GM12892 (cell line): ENCODE measurements around the gene ANKHD1.
A peak's percentile ranks its signal among the peaks of the same experiment; 100 is the strongest.
"Not testable (repeated sequence)": the region's sequence is repeated elsewhere in the genome, so short reads cannot be mapped to it uniquely, and the experiment has no call there.

Source experiments
- DNase-seq: peaks from one replicate; pipeline ENCODE4 v3.0.0; 2011; ENCODE audit not compliant: insufficient read length
- FAIRE-seq: peaks from 2 replicates; lab custom pipeline; 2011; peaks lifted over from hg19 to GRCh38; lab: Jason Lieb, UNC
- POLR2A ChIP-seq: IDR thresholded peaks from 2 replicates; pipeline ENCODE4 v1.6.1; 2011; ENCODE audit warnings: low read depth, low read length, control low read depth
- POLR2AphosphoS5 ChIP-seq: IDR thresholded peaks from 2 replicates; pipeline ENCODE4 v1.6.1; 2011; ENCODE audit warnings: low read depth, low read length, control low read depth
- TAF1 ChIP-seq: IDR thresholded peaks from 2 replicates; pipeline ENCODE4 v1.6.1; 2011; ENCODE audit warnings: low read depth, mild to moderate bottlenecking, control low read depth, low read length, borderline replicate concordance

Gene ANKHD1

DNA sequence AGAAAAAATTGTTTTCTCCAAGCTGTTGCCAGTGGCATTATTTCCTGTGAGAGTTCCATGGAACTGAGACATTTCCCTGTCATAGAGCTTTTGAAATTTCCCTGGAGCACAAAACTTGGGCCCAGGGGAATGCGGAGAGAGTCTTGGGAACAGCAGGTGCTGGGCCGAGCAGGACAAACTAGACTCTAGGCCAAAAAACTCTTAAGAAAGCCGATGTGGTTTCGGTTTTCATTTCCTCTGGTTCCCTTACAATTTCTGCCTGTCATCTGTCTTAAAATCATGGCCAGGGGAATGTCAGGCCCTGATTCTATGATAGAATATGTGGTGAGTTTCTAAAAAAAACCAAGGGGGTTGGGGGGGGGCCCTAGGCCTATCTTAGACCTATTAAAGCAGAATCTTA, 167.6 kb downstream of the ANKHD1 start:
- peak; percentile 44 for FAIRE-seq
- no peak for TF ChIP-seq POLR2A
- TF ChIP-seq POLR2AphosphoS5, result no peak

DNA sequence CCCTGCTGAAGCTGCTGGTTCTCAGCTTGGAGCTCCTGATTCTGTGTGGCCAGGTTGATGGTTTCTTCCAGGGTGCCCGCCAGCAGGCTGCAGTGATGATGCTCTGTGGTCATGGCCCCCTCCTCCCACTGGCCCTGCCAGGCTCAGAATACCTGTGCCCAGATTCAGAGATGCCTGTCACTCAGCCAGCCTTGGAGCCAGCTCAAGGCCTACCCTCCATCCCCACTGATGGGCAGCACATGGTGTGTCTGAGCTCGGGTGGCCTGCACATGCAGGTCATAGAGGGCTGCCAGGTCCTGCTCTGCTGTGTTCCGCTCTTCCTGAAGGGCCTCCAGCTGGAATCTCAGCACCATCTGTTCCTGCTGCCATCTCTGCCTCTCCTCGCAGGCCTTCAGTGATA, 168.4 kb downstream of the ANKHD1 start:
- FAIRE-seq (peak; percentile 27), DNase-seq (no peak)
- TF ChIP-seq TAF1 (no peak), POLR2A (no peak), POLR2AphosphoS5 (no peak; the same call in 1 of the 2 replicates)

More for the DNA sequence above, 167.6 kb downstream of the ANKHD1 start:
- DNase-seq, result no peak

DNA sequence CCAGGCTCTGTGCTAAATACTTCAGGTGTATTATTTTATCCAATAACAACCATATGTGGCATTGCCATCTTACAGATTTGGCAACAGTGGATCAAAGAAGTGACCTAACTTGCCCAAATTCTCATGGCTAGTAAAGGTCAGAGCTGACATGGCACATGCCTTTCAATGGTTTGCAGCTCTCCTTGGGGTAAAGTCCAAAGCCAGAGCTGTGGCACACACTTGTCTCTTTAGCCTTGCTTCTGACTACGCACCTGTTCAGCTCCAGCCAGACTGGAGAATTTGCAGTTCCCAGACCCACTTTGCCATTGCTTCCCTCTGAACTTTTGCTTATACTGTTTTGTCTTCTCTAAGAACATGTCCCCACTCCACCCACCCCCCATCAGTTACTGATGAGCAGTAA, 168.9 kb downstream of the ANKHD1 start:
- DNase-seq (no peak), FAIRE-seq (no peak)
- TF ChIP-seq POLR2AphosphoS5 (0 out of 2 replicates have a peak, but pooled peaks have one; percentile 7), POLR2A (no peak)

DNA sequence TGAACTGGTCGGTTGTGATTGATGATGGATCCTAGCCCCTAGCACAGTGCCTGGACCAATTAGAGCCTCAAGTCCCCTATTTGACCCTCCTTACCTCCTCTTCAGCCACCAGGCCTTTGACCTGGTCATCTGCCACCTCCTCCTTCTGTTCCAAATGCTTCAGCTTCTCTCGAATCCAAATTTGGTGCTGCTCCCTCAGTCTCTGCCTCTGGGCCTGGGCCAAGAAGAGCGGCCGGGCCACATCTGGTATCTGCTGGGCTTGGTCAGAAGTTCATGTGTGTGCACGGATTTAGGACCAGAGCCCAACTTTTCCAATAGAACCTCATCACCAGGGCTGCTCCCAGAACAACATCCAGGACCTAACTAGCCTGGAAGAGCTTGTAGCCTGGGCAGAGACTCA, 169.5 kb downstream of the ANKHD1 start:
- DNase-seq (no peak), FAIRE-seq (no peak)
- no peak for TF ChIP-seq POLR2AphosphoS5
- no peak for TF ChIP-seq POLR2A
- no peak for TF ChIP-seq TAF1

DNA sequence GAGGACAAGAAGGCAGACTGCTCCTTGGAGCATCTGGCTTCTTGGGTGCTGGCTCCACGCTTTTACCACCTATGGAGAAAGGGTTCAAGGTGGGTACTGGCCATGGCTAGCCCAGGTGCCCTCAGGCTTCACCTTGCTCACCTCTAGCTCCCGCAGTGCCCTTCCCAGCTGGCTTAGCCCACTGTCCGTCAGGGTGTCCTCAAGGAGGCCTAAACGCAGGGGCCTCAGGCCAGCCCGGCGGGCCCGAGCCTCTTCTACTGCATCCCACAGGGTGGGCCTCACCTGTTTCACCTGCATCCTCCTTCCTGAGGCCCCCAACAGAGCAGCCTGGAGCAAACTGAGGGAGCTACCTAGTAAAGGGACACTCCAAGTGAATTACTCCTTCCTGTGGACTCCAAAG, 172.1 kb downstream of the ANKHD1 start:
- FAIRE-seq (no peak), DNase-seq (no peak)

DNA sequence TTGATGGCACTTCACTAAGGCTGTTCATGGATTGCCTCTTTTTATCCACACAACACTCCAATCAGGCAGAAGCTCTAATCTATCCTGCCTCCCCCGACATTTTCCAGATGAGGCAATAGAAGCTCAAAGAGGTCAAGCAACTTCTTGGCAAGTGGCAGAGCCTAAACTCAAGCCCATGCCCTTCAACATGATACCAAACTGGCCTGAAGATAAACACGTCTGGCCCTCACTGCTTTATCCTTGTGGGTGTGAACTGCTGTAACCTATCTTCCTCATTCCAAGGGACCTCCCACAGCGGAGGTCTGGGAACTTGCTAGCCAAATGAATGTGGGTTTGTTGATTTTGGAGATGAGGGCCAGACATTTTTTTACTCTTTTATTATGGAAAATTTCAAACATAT, 172.5 kb downstream of the ANKHD1 start:
- FAIRE-seq, result no peak
- DNase-seq, result no peak

More for the DNA sequence above, 172.1 kb downstream of the ANKHD1 start:
- TF ChIP-seq POLR2A (no peak), TAF1 (no peak), POLR2AphosphoS5 (no peak)

DNA sequence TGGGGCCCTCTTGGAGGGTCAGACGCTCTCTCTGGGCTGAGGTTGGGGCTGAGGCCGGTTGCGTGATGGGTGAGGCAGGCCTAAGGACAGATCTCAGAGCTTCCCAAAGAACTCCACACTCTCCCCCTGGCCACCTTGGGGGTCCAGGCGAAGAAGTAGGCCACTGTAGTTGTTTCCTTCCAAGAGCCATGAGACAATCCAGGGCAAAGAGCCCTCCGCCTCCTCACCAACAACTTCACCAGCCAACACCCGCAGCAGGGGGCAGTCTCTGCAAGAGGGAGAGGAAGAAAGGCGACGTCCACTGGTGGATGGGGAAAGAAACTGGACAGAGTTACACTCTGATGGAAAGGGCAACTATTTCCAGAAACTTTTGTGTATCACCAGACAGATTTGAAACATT, 173.7 kb downstream of the ANKHD1 start:
- DNase-seq, result no peak
- FAIRE-seq, result no peak
- TF ChIP-seq POLR2AphosphoS5, result no peak
- TF ChIP-seq TAF1, result no peak
- no peak for TF ChIP-seq POLR2A

More for the DNA sequence above, 172.5 kb downstream of the ANKHD1 start:
- no peak for TF ChIP-seq POLR2AphosphoS5
- TF ChIP-seq TAF1, result no peak
- TF ChIP-seq POLR2A, result no peak

DNA sequence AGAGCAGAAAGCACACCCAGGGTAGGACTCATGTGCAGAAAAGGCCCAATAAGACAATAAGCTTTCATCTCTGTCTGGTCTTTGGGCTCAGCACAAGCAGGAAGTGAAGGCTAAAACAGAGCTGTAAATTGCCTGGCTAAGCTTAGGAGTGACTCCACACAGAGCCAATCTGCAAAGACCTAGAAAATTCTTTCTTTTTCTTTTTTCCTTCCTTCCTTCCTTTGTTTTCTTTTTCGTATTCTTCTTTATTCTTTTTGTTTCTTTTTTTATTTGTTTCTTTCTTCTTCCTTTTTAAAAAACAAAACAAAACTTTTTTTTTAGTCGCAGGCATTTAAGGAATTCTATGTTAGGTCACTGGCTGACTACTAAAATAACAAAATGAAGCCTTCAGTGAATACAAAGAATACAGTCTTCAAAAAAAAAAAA, 175.2 kb downstream of the ANKHD1 start:
- FAIRE-seq (no peak), DNase-seq (no peak)
- no peak for TF ChIP-seq TAF1
- TF ChIP-seq POLR2AphosphoS5, result no peak
- TF ChIP-seq POLR2A, result no peak

DNA sequence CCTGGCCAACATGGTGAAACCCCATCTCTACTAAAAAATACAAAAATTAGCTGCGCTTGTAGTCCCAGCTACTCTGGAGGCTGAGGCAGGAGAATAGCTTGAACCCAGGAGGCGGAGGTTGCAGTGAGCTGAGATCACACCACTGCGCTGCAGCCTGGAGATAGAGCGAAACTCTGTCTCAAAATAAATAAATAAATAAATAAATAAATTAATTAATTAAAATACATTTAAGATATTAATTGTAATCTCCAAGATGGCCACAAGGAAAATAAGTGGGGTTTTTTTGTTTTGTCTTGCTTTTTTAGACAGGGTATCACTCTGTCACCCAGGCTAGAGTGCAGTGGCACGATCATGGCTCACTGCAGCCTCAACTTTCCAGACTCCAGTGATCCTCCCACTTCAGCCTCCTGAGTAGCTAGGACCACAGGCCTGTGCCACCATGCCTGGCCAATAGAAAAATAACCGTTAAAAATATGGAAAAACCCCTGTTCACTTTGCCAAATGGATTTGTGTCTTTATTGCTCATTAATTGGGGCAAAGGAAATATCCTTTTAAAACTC, 177.6 kb downstream of the ANKHD1 start:
- not testable (repeated sequence) for FAIRE-seq, DNase-seq

DNA sequence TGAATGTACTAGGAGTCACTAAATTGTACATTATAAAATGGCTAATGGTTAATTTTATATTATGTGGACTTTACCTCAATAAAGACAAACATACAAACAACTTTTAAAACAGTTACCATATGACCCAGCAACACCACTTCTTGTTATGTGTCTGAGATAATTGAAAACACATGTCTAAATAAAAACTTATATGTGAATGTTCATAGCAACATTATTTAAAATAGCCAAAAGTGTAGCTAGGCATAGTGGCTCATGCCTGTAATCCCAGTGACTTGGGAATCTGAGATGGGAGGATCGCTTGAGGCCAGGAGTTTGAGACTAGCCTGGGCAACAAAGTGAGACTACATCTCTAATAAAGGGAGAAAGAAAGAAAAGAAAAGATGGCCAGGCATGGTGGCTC, 185.9 kb downstream of the ANKHD1 start:
- no peak for DNase-seq
- no peak for FAIRE-seq
- TF ChIP-seq TAF1, result no peak
- TF ChIP-seq POLR2A, result no peak
- no peak for TF ChIP-seq POLR2AphosphoS5

DNA sequence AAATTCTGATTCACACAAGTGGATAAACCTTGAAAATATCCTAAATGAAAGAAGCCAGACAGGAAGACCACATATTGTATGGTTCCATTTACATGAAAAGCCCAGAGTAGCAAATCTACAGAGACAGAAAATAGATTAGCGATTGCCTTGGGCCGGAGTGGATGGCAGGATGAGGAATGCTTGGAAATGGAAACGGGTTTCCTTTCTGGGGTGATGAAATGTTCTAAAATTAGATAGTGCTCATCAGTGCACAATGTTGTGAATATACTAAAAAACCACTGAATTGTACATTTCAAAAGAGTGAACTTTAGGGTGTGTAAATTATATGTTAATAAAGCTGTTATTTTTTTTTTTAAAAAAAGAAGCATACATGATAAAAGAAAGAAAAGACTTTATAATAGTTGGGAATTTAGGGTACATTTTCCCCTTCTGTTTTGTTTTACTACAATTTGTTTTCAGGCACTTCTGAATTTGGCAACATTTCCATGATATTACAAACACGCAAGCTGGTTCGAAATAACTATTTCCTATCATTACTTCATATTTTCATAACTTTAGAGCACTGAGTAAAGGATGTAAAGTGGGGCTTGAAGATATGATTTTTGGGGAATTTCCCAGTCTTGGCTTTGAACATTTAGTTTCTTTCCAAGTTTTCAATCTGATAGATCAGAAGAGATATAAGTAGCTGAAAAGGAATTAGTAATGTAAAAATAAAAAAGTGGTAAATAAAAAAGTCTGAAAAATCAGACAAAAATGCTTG, 186.9 kb downstream of the ANKHD1 start:
- FAIRE-seq (no peak), DNase-seq (no peak)
- no peak for TF ChIP-seq TAF1
- TF ChIP-seq POLR2A, result no peak
- no peak for TF ChIP-seq POLR2AphosphoS5
